ENCODE measurements around the gene RASAL2.

DNA sequence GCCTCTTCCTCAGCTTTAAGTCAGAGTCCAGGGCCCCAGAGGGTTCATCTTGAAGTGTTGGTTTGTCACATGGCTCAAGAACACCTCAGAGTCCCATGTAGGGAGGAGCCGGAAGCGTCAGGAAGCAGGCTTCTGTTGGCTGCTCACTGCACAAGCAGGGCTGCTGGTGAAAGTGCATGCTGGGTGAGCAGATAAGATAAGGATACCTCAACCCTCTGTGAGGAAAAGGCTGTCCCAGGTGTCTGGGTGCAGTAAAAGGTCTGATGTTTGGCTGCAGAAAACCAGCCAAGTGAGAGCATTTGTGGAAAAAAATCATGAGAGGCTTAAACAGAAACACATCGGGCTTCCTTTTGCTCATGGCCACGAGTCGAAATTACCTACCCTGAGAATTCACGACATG is 412.8 kb downstream of the RASAL2 start:
- TF ChIP-seq POLR2A (IDR thresholded peaks at IDR 0.05) = no peak
- TF ChIP-seq, protein P1, sequence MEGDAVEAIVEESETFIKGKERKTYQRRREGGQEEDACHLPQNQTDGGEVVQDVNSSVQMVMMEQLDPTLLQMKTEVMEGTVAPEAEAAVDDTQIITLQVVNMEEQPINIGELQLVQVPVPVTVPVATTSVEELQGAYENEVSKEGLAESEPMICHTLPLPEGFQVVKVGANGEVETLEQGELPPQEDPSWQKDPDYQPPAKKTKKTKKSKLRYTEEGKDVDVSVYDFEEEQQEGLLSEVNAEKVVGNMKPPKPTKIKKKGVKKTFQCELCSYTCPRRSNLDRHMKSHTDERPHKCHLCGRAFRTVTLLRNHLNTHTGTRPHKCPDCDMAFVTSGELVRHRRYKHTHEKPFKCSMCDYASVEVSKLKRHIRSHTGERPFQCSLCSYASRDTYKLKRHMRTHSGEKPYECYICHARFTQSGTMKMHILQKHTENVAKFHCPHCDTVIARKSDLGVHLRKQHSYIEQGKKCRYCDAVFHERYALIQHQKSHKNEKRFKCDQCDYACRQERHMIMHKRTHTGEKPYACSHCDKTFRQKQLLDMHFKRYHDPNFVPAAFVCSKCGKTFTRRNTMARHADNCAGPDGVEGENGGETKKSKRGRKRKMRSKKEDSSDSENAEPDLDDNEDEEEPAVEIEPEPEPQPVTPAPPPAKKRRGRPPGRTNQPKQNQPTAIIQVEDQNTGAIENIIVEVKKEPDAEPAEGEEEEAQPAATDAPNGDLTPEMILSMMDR (IDR thresholded peaks at IDR 0.05) = no peak
- TF ChIP-seq POLR2AphosphoS5 (IDR thresholded peaks at IDR 0.05) = no peak
- no peak for TF ChIP-seq EP300 (IDR thresholded peaks at IDR 0.05)
